Measurements from ENCODE around the gene DNMT3B. TPM values are rescaled to one million over a fixed set of nuclear protein-coding genes. Genes with fewer than 3 reads are reported as not detected.

The DNMT3B gene
- total and polyA plus RNA-seq, 2 donors: 1.3 to 2.7 TPM

DNA sequence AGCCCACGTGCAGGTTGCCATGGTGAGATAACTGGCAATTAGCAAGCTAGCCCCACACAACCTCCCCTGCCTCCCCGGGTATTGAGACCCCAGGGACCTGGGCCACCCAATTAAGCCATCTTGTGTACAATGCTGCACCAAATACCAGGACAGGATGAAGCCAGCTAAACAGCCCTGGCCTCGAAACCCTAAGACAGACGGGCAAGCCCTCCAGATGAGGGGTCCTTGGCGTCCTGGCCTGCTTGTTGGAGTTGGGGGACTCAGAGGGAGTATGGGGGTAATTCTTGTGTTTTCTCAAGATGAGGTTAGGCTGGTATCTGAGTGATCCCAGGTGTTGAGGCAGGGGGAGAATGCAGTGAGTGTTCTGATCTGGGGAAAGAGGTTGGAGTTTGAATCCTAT, 48.8 kb downstream of the DNMT3B start:
- H3K9me3 ChIP-seq (ENCODE audit: control insufficient read depth in 2 of 2, insufficient read depth in 1 of 2, low read length in 1 of 2): no peaks in the 10 kb centered on the region
- no peak for DNase-seq (ENCODE audit: low read depth in 6 of 9, low spot score in 9 of 9)
- H3K36me3 ChIP-seq (ENCODE audit: control insufficient read depth in 2 of 2, insufficient read depth in 2 of 2, low read length in 1 of 2): peaks cover 0 to 8% of the 10 kb centered on the region in 2 donors
- no peak overlapping the region for H3K27ac ChIP-seq (ENCODE audit: low read depth in 1 of 2, low read length in 1 of 2)
- H3K27me3 ChIP-seq (ENCODE audit: control insufficient read depth in 2 of 2, insufficient read depth in 1 of 2, low read length in 1 of 2): no peaks in the 10 kb centered on the region
- no peak overlapping the region for H3K4me3 ChIP-seq (ENCODE audit: low read length in 2 of 2)
- WGBS: 98% methylated on average over 5 of the region's 5 CpGs
- no peaks in the 10 kb centered on the region for H3K4me1 ChIP-seq (ENCODE audit: control insufficient read depth in 2 of 2, insufficient read depth in 2 of 2, low read length in 2 of 2)

GRCh38 chr20:32811886-32812285, 49.7 kb downstream of the DNMT3B start:
- WGBS: 98% methylated on average over 6 of the region's 6 CpGs

GRCh38 chr20:32819992-32820697, 58.0 kb downstream of the DNMT3B start:
- peak overlapping the region; percentile 89 to 97 for H3K27ac ChIP-seq (ENCODE audit: low read depth in 1 of 2, low read length in 1 of 2)
- no peaks in the 10 kb centered on the region for H3K9me3 ChIP-seq (ENCODE audit: control insufficient read depth in 2 of 2, insufficient read depth in 1 of 2, low read length in 1 of 2)
- 1% methylated on average over 58 of the region's 58 CpGs for WGBS
- H3K36me3 ChIP-seq (ENCODE audit: control insufficient read depth in 2 of 2, insufficient read depth in 2 of 2, low read length in 1 of 2): peaks cover under 1 to 3% of the 10 kb centered on the region in 2 donors
- H3K4me1 ChIP-seq (ENCODE audit: control insufficient read depth in 2 of 2, insufficient read depth in 2 of 2, low read length in 2 of 2): peaks cover 18 to 37% of the 10 kb centered on the region in 2 donors
- no peaks in the 10 kb centered on the region for H3K27me3 ChIP-seq (ENCODE audit: control insufficient read depth in 2 of 2, insufficient read depth in 1 of 2, low read length in 1 of 2)
- peak overlapping the region; percentile 95 to 98 for H3K4me3 ChIP-seq (ENCODE audit: low read length in 2 of 2)
- peak; percentile 33 to 91 (median 80) for DNase-seq (ENCODE audit: low read depth in 6 of 9, low spot score in 9 of 9)

More at GRCh38 chr20:32811886-32812285, 49.7 kb downstream of the DNMT3B start:
- Histone ChIP-seq H3K4me1 (ENCODE audit: control insufficient read depth in 2 of 2, insufficient read depth in 2 of 2, low read length in 2 of 2) (no peaks in the 10 kb centered on the region), H3K27me3 (ENCODE audit: control insufficient read depth in 2 of 2, insufficient read depth in 1 of 2, low read length in 1 of 2) (no peaks in the 10 kb centered on the region), H3K9me3 (ENCODE audit: control insufficient read depth in 2 of 2, insufficient read depth in 1 of 2, low read length in 1 of 2) (no peaks in the 10 kb centered on the region), H3K4me3 (ENCODE audit: low read length in 2 of 2) (no peak overlapping the region), H3K36me3 (ENCODE audit: control insufficient read depth in 2 of 2, insufficient read depth in 2 of 2, low read length in 1 of 2) (peaks cover 0 to 8% of the 10 kb centered on the region in 2 donors), H3K27ac (ENCODE audit: low read depth in 1 of 2, low read length in 1 of 2) (no peak overlapping the region)
- no peak for DNase-seq (ENCODE audit: low read depth in 6 of 9, low spot score in 9 of 9)

DNA sequence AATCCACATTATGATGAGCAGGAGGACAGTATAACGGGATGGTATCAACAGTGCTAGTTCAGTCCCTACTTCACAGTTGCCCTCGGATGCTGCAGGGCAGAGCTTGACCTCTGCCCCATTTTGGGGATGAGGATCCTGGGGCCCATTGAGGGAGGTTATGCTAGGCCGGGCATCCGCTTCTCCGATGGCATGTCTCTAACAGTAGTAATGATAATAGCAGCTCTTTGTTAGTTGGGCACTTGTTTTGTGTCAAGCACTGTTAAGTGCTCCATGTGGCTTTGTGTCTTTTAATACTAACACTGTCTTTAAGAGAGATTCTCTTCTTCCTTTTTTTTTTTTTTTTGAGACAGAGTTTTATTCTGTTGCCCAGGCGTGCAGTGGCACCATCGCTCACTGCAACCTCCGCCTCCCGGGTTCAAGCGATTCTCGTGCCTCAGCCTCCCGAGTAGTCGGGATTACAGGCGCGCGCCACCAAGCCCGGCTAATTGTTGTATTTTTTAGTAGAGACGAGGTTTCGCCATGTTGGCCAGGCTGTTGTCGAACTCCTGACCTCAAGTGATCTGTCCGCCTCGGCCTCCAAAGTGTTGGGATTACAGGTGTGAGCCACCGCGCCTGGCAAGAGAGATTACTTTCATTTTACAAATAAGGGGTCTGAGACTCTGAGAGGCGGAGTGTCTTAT, 58.7 kb downstream of the DNMT3B start:
- WGBS: 88% methylated on average over 25 of the region's 25 CpGs
- no peak for DNase-seq (ENCODE audit: low read depth in 6 of 9, low spot score in 9 of 9)
- Histone ChIP-seq H3K36me3 (ENCODE audit: control insufficient read depth in 2 of 2, insufficient read depth in 2 of 2, low read length in 1 of 2) (peaks cover 5 to 6% of the 10 kb centered on the region in 2 donors), H3K27ac (ENCODE audit: low read depth in 1 of 2, low read length in 1 of 2) (peak overlapping the region in 1 of 2 donors; percentile 89), H3K4me3 (ENCODE audit: low read length in 2 of 2) (peak overlapping the region; percentile 95 to 98), H3K27me3 (ENCODE audit: control insufficient read depth in 2 of 2, insufficient read depth in 1 of 2, low read length in 1 of 2) (no peaks in the 10 kb centered on the region), H3K4me1 (ENCODE audit: control insufficient read depth in 2 of 2, insufficient read depth in 2 of 2, low read length in 2 of 2) (peaks cover 18 to 37% of the 10 kb centered on the region in 2 donors), H3K9me3 (ENCODE audit: control insufficient read depth in 2 of 2, insufficient read depth in 1 of 2, low read length in 1 of 2) (no peaks in the 10 kb centered on the region)

DNA sequence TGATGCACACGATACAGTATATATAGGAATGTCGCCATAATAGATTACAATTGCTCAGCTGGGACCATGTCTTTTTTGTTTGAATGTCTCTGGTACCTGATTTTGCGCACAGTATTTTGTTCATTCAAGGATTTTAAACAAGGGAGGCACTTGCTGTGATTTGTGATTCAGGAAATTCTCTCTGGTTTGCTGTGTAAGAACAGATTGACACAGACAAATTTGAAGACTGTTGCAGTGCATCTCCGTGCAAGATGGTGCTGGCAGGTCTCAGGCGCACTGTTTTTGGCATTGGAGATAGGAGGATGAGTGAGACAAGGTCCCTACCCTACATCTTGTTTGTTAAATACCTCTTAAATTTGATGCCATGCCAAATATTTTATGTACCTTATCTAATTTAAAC, 60.0 kb downstream of the DNMT3B start:
- peaks cover 18 to 37% of the 10 kb centered on the region in 2 donors for H3K4me1 ChIP-seq (ENCODE audit: control insufficient read depth in 2 of 2, insufficient read depth in 2 of 2, low read length in 2 of 2)
- 95% methylated on average over 5 of the region's 5 CpGs for WGBS

GRCh38 chr20:32823078-32823477, 60.9 kb downstream of the DNMT3B start:
- Histone ChIP-seq H3K27ac (ENCODE audit: low read depth in 1 of 2, low read length in 1 of 2) (no peak overlapping the region), H3K4me3 (ENCODE audit: low read length in 2 of 2) (no peak overlapping the region), H3K9me3 (ENCODE audit: control insufficient read depth in 2 of 2, insufficient read depth in 1 of 2, low read length in 1 of 2) (no peaks in the 10 kb centered on the region), H3K27me3 (ENCODE audit: control insufficient read depth in 2 of 2, insufficient read depth in 1 of 2, low read length in 1 of 2) (no peaks in the 10 kb centered on the region), H3K4me1 (ENCODE audit: control insufficient read depth in 2 of 2, insufficient read depth in 2 of 2, low read length in 2 of 2) (peaks cover 18 to 37% of the 10 kb centered on the region in 2 donors), H3K36me3 (ENCODE audit: control insufficient read depth in 2 of 2, insufficient read depth in 2 of 2, low read length in 1 of 2) (peaks cover 15 to 23% of the 10 kb centered on the region in 2 donors)
- WGBS: 93% methylated on average over 3 of the region's 3 CpGs
- DNase-seq (ENCODE audit: low read depth in 6 of 9, low spot score in 9 of 9): no peak

More for the DNA sequence above, 60.0 kb downstream of the DNMT3B start:
- no peak for DNase-seq (ENCODE audit: low read depth in 6 of 9, low spot score in 9 of 9)
- Histone ChIP-seq H3K36me3 (ENCODE audit: control insufficient read depth in 2 of 2, insufficient read depth in 2 of 2, low read length in 1 of 2) (peaks cover 11 to 16% of the 10 kb centered on the region in 2 donors), H3K9me3 (ENCODE audit: control insufficient read depth in 2 of 2, insufficient read depth in 1 of 2, low read length in 1 of 2) (no peaks in the 10 kb centered on the region), H3K27ac (ENCODE audit: low read depth in 1 of 2, low read length in 1 of 2) (no peak overlapping the region), H3K27me3 (ENCODE audit: control insufficient read depth in 2 of 2, insufficient read depth in 1 of 2, low read length in 1 of 2) (no peaks in the 10 kb centered on the region), H3K4me3 (ENCODE audit: low read length in 2 of 2) (no peak overlapping the region)

GRCh38 chr20:32823737-32824588, 61.8 kb downstream of the DNMT3B start:
- no peak for DNase-seq (ENCODE audit: low read depth in 6 of 9, low spot score in 9 of 9)
- Histone ChIP-seq H3K36me3 (ENCODE audit: control insufficient read depth in 2 of 2, insufficient read depth in 2 of 2, low read length in 1 of 2) (peaks cover 21 to 32% of the 10 kb centered on the region in 2 donors), H3K4me3 (ENCODE audit: low read length in 2 of 2) (no peak overlapping the region), H3K9me3 (ENCODE audit: control insufficient read depth in 2 of 2, insufficient read depth in 1 of 2, low read length in 1 of 2) (no peaks in the 10 kb centered on the region), H3K27me3 (ENCODE audit: control insufficient read depth in 2 of 2, insufficient read depth in 1 of 2, low read length in 1 of 2) (no peaks in the 10 kb centered on the region), H3K27ac (ENCODE audit: low read depth in 1 of 2, low read length in 1 of 2) (peak overlapping the region in 1 of 2 donors; percentile 47), H3K4me1 (ENCODE audit: control insufficient read depth in 2 of 2, insufficient read depth in 2 of 2, low read length in 2 of 2) (peaks cover 18 to 37% of the 10 kb centered on the region in 2 donors)
- WGBS: 90% methylated on average over 7 of the region's 7 CpGs

DNA sequence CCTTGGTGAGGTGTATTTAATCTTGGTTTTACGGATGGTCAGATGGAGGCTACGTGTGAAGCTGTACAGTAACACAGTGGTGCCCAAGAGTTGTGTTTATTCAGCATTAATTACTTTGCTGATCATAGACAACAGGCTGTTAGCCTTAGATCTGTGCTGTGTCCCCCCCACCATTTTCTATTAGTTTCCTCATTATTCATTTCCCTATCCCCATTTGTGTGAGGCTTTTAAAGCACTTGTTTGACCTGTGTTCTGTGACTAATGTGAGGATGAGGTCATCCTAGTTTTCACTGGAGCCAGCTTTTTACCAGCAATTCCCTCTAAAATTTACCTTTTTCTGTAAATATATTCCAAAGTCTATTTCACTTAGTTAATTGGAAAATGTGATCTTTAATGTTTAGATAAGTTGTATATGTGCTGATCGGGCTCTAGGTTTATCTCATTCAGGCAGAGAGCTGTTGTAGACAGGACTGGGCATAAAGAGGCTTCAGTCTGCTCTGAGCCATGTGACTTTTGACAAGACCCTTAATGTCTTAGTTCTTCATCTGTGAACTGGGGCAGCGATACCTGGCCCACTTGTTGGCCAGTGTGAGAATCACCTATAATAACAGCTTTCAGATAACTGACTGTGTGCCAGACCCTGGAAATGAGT, 66.0 kb downstream of the DNMT3B start:
- H3K27me3 ChIP-seq (ENCODE audit: control insufficient read depth in 2 of 2, insufficient read depth in 1 of 2, low read length in 1 of 2): no peaks in the 10 kb centered on the region
- peaks cover 4 to 16% of the 10 kb centered on the region in 2 donors for H3K4me1 ChIP-seq (ENCODE audit: control insufficient read depth in 2 of 2, insufficient read depth in 2 of 2, low read length in 2 of 2)
- no peak overlapping the region for H3K4me3 ChIP-seq (ENCODE audit: low read length in 2 of 2)
- WGBS: 98% methylated on average over 4 of the region's 4 CpGs
- H3K9me3 ChIP-seq (ENCODE audit: control insufficient read depth in 2 of 2, insufficient read depth in 1 of 2, low read length in 1 of 2): no peaks in the 10 kb centered on the region
- H3K27ac ChIP-seq (ENCODE audit: low read depth in 1 of 2, low read length in 1 of 2): no peak overlapping the region
- H3K36me3 ChIP-seq (ENCODE audit: control insufficient read depth in 2 of 2, insufficient read depth in 2 of 2, low read length in 1 of 2): peaks cover 34 to 60% of the 10 kb centered on the region in 2 donors
- DNase-seq (ENCODE audit: low read depth in 6 of 9, low spot score in 9 of 9): no peak

Data from thymus (tissue), 11 donors.